ENCODE data around the gene RGS12. TPM values are rescaled to one million over a fixed set of nuclear protein-coding genes. Genes with fewer than 3 reads are reported as not detected.

Gene RGS12
- total and polyA plus RNA-seq, 2 experiments from 2014 or later: 9.3 to 13.2 TPM

GRCh38 chr4:3290889-3291321 lies 1.9 kb upstream of the RGS12 start:
- no peak overlapping the region for H2AFZ ChIP-seq
- no peak for TF ChIP-seq EZH2 (IDR thresholded peaks at IDR 0.05; ENCODE audit: insufficient read depth, poor library complexity, severe bottlenecking)
- TF ChIP-seq EZH2phosphoT487 (IDR thresholded peaks at IDR 0.05; ENCODE audit: insufficient read depth, low read depth): no peak
- no peak overlapping the region for H3K27ac ChIP-seq
- no peak overlapping the region for H3K9ac ChIP-seq
- no peaks in the 10 kb centered on the region for H3K9me3 ChIP-seq (ENCODE audit: low read depth)
- peaks cover 16% of the 10 kb centered on the region for H3K4me1 ChIP-seq (ENCODE audit: insufficient read depth)
- no peaks in the 10 kb centered on the region for H3F3A ChIP-seq (ENCODE audit: insufficient read depth)
- in situ Hi-C loops (cut with MboI): no loop called here
- H3K4me2 ChIP-seq (ENCODE audit: unreplicated experiment): no peak overlapping the region
- no peak overlapping the region for H3K4me3 ChIP-seq
- H4K20me1 ChIP-seq (ENCODE audit: insufficient read depth): no peaks in the 10 kb centered on the region
- no peak for DNase-seq
- no peaks in the 10 kb centered on the region for H3K36me3 ChIP-seq (ENCODE audit: low read depth)
- no peaks in the 10 kb centered on the region for H3K27me3 ChIP-seq (replicated peaks; ENCODE audit: insufficient read depth)
- H3K9me2 ChIP-seq (ENCODE audit: insufficient read depth): no peaks in the 10 kb centered on the region
- peaks cover 6% of the 10 kb centered on the region; the same call in 1 of the 2 replicates for H3K79me2 ChIP-seq (ENCODE audit: insufficient read depth)
- WGBS, 2 experiments (ENCODE audit: low coverage in 1 of 2, low lambda C conversion rate in 2 of 2, missing lambda C conversion rate in 2 of 2): 94 to 95% methylated on average over 8 to 9 of the region's 9 CpGs

GRCh38 chr4:3291411-3291968 lies 1.3 kb upstream of the RGS12 start:
- Histone ChIP-seq H3K4me3 (peak overlapping the region; percentile 87), H3K4me2 (ENCODE audit: unreplicated experiment) (peak overlapping the region; percentile 90), H4K20me1 (ENCODE audit: insufficient read depth) (no peaks in the 10 kb centered on the region), H3F3A (ENCODE audit: insufficient read depth) (no peaks in the 10 kb centered on the region), H3K27ac (peak overlapping the region; percentile 52), H2AFZ (peak overlapping the region; percentile 84), H3K9me2 (ENCODE audit: insufficient read depth) (no peaks in the 10 kb centered on the region), H3K9ac (peak overlapping the region; percentile 82), H3K36me3 (ENCODE audit: low read depth) (no peaks in the 10 kb centered on the region), H3K9me3 (ENCODE audit: low read depth) (no peaks in the 10 kb centered on the region), H3K79me2 (ENCODE audit: insufficient read depth) (peaks cover 7% of the 10 kb centered on the region; the same call in 1 of the 2 replicates), H3K27me3 (replicated peaks; ENCODE audit: insufficient read depth) (no peaks in the 10 kb centered on the region), H3K4me1 (ENCODE audit: insufficient read depth) (peaks cover 10% of the 10 kb centered on the region)
- WGBS, 2 experiments (ENCODE audit: low coverage in 1 of 2, low lambda C conversion rate in 2 of 2, missing lambda C conversion rate in 2 of 2): 63 to 66% methylated on average over 19 to 24 of the region's 24 CpGs
- TF ChIP-seq EZH2 (IDR thresholded peaks at IDR 0.05; ENCODE audit: insufficient read depth, poor library complexity, severe bottlenecking) (no peak), EZH2phosphoT487 (IDR thresholded peaks at IDR 0.05; ENCODE audit: insufficient read depth, low read depth) (no peak)
- no peak for DNase-seq
- in situ Hi-C loops (cut with MboI): no loop called here

GRCh38 chr4:3291969-3292570 lies 751 bp upstream of the RGS12 start:
- Histone ChIP-seq H3K27me3 (replicated peaks; ENCODE audit: insufficient read depth) (no peaks in the 10 kb centered on the region), H3F3A (ENCODE audit: insufficient read depth) (no peaks in the 10 kb centered on the region), H3K4me2 (ENCODE audit: unreplicated experiment) (peak overlapping the region; percentile 90), H4K20me1 (ENCODE audit: insufficient read depth) (no peaks in the 10 kb centered on the region), H3K9me3 (ENCODE audit: low read depth) (no peaks in the 10 kb centered on the region), H3K36me3 (ENCODE audit: low read depth) (no peaks in the 10 kb centered on the region), H2AFZ (peak overlapping the region; percentile 84), H3K4me1 (ENCODE audit: insufficient read depth) (peaks cover 10% of the 10 kb centered on the region), H3K79me2 (ENCODE audit: insufficient read depth) (peaks cover 7% of the 10 kb centered on the region; the same call in 1 of the 2 replicates), H3K9ac (peak overlapping the region; percentile 82), H3K4me3 (peak overlapping the region; percentile 87), H3K27ac (peak overlapping the region; percentile 52), H3K9me2 (ENCODE audit: insufficient read depth) (no peaks in the 10 kb centered on the region)
- TF ChIP-seq EZH2phosphoT487 (IDR thresholded peaks at IDR 0.05; ENCODE audit: insufficient read depth, low read depth) (no peak), EZH2 (IDR thresholded peaks at IDR 0.05; ENCODE audit: insufficient read depth, poor library complexity, severe bottlenecking) (no peak)
- 1 to 2% methylated on average over 46 to 58 of the region's 60 CpGs for WGBS, 2 experiments (ENCODE audit: low coverage in 1 of 2, low lambda C conversion rate in 2 of 2, missing lambda C conversion rate in 2 of 2)
- in situ Hi-C loops (cut with MboI): no loop called here
- DNase-seq: peak; percentile 80

GRCh38 chr4:3293401-3294391 lies 875 bp downstream of the RGS12 start:
- H3F3A ChIP-seq (ENCODE audit: insufficient read depth): no peaks in the 10 kb centered on the region
- H3K4me3 ChIP-seq: peak overlapping the region; percentile 89
- H3K9me2 ChIP-seq (ENCODE audit: insufficient read depth): no peaks in the 10 kb centered on the region
- H3K79me2 ChIP-seq (ENCODE audit: insufficient read depth): peaks cover 7% of the 10 kb centered on the region; the same call in 1 of the 2 replicates
- peak overlapping the region; percentile 94 for H3K9ac ChIP-seq
- TF ChIP-seq EZH2phosphoT487 (IDR thresholded peaks at IDR 0.05; ENCODE audit: insufficient read depth, low read depth) (no peak), EZH2 (IDR thresholded peaks at IDR 0.05; ENCODE audit: insufficient read depth, poor library complexity, severe bottlenecking) (no peak)
- peak; percentile 15 for DNase-seq
- no peaks in the 10 kb centered on the region for H3K36me3 ChIP-seq (ENCODE audit: low read depth)
- no peaks in the 10 kb centered on the region for H3K27me3 ChIP-seq (replicated peaks; ENCODE audit: insufficient read depth)
- peak overlapping the region; percentile 96 for H3K4me2 ChIP-seq (ENCODE audit: unreplicated experiment)
- peak overlapping the region; percentile 89 for H2AFZ ChIP-seq
- peaks cover 10% of the 10 kb centered on the region for H3K4me1 ChIP-seq (ENCODE audit: insufficient read depth)
- H4K20me1 ChIP-seq (ENCODE audit: insufficient read depth): no peaks in the 10 kb centered on the region
- in situ Hi-C loops (cut with MboI): no loop called here
- peak overlapping the region; percentile 31; the same call in 1 of the 2 replicates for H3K27ac ChIP-seq
- 15 to 21% methylated on average over 22 to 36 of the region's 42 CpGs for WGBS, 2 experiments (ENCODE audit: low coverage in 1 of 2, low lambda C conversion rate in 2 of 2, missing lambda C conversion rate in 2 of 2)
- H3K9me3 ChIP-seq (ENCODE audit: low read depth): no peaks in the 10 kb centered on the region

Data from GM23248 (cell line).